GM12878 (cell line): Measurements from ENCODE around the gene CDKN2B.

Experiments used
- EZH2 ChIP-seq: IDR thresholded peaks from 2 replicates; pipeline ENCODE4 v1.6.1; 2012; ENCODE audit warnings: low read depth, mild to moderate bottlenecking, control low read depth, inconsistent platforms, low read length, borderline replicate concordance; ENCODE audit not compliant: control insufficient read depth
- POLR2A ChIP-seq: IDR thresholded peaks from 2 replicates; pipeline ENCODE4 v1.6.1; 2011; ENCODE audit warnings: low read depth, mild to moderate bottlenecking, low read length

- no peak for TF ChIP-seq POLR2A
- TF ChIP-seq EZH2, result no peak
Observed at GRCh38 chr9:21997480-21997879, 11.6 kb downstream of the CDKN2B start.
